Adipocyte (in vitro differentiated cells): ENCODE measurements around the gene FAM3D.
"Not testable (repeated sequence)": the region's sequence is repeated elsewhere in the genome, so short reads cannot be mapped to it uniquely, and the experiment has no call there.

Experiments
- DNase-seq: peaks from one replicate; pipeline ENCODE4 v3.0.0-alpha.2; 2015; ENCODE audit warnings: low read depth
- H3K27me3 ChIP-seq: replicated peaks from 2 replicates; pipeline ENCODE4 v1.7.0; 2013; ENCODE audit warnings: mild to moderate bottlenecking, low read length, moderate library complexity; ENCODE audit not compliant: control insufficient read depth, insufficient read depth
- H3K36me3 ChIP-seq: 2 replicates; pipeline ENCODE4 v1.7.0; 2013; ENCODE audit warnings: low read length, mild to moderate bottlenecking, moderate library complexity; ENCODE audit not compliant: control insufficient read depth, insufficient read depth, severe bottlenecking
- H3K4me1 ChIP-seq: 2 replicates; pipeline ENCODE4 v1.7.0; 2013; ENCODE audit warnings: mild to moderate bottlenecking, low read length, moderate library complexity; ENCODE audit not compliant: control insufficient read depth, insufficient read depth
- H3K4me3 ChIP-seq: 2 replicates; pipeline ENCODE4 v1.7.0; 2013; ENCODE audit warnings: mild to moderate bottlenecking, low read length, moderate library complexity
- H3K9ac ChIP-seq: 2 replicates; pipeline ENCODE4 v1.7.0; 2013; ENCODE audit warnings: mild to moderate bottlenecking, low read length, moderate library complexity
- H3K9me3 ChIP-seq: 2 replicates; pipeline ENCODE4 v1.7.0; 2013; ENCODE audit warnings: mild to moderate bottlenecking, low read length, moderate library complexity; ENCODE audit not compliant: control insufficient read depth

Gene FAM3D

GRCh38 chr3:58666683-58667082 lies at the start of gene FAM3D:
Gene FAM3D (minus strand): TSS chr3:58666774. CDS start chr3:58655563, 11,211 bp downstream.
- Histone ChIP-seq H3K4me3 (no peak within 1 kb of the TSS), H3K9ac (no peak within 1 kb of the TSS), H3K4me1 (no peaks in the 10 kb centered on the region), H3K36me3 (no peaks in the 10 kb centered on the region), H3K27me3 (peaks cover 18% of the 10 kb centered on the region), H3K9me3 (no peaks in the 10 kb centered on the region)
- DNase-seq, result no peak

GRCh38 chr3:58713715-58714401 lies 47.3 kb upstream of the FAM3D start:
- Histone ChIP-seq H3K36me3 (no peaks in the 10 kb centered on the region), H3K4me3 (no peak overlapping the region), H3K4me1 (no peaks in the 10 kb centered on the region), H3K9me3 (peaks cover 9% of the 10 kb centered on the region), H3K27me3 (no peaks in the 10 kb centered on the region), H3K9ac (no peak overlapping the region)
- DNase-seq, result no peak

DNA sequence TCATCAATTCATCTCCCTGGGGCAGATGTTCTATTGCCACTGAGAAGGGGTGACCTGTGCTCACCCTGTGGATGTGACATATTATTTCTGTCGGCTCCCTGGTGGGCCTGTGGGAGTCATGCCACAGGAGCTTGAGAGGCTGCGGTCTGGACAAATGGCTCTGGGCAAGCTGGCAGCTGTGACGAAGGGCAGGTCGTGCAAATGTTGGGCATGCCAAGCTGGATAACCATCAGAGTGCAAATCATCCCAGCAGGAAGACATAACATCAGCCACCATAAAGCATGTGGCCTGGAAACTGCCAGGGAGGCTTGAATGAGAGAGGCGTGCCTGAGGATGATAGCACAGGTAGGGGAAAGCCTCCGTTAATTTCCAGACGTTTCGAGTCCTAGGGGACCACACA lies 45.3 kb upstream of the FAM3D start:
- no peak overlapping the region for H3K9ac ChIP-seq
- H3K4me1 ChIP-seq, result no peaks in the 10 kb centered on the region
- H3K27me3 ChIP-seq, result no peaks in the 10 kb centered on the region
- DNase-seq, result no peak
- peaks cover 5% of the 10 kb centered on the region for H3K9me3 ChIP-seq
- no peak overlapping the region for H3K4me3 ChIP-seq
- H3K36me3 ChIP-seq, result no peaks in the 10 kb centered on the region

GRCh38 chr3:58708983-58709382 lies 42.4 kb upstream of the FAM3D start:
- not testable (repeated sequence) for H3K9ac ChIP-seq, H3K9me3 ChIP-seq, H3K4me3 ChIP-seq, DNase-seq, H3K36me3 ChIP-seq, H3K4me1 ChIP-seq, H3K27me3 ChIP-seq

- H3K9me3 ChIP-seq, result no peaks in the 10 kb centered on the region
- no peaks in the 10 kb centered on the region for H3K36me3 ChIP-seq
- H3K27me3 ChIP-seq, result no peaks in the 10 kb centered on the region
- no peak overlapping the region for H3K4me3 ChIP-seq
- no peak overlapping the region for H3K9ac ChIP-seq
- no peaks in the 10 kb centered on the region for H3K4me1 ChIP-seq
- DNase-seq, result no peak
These were observed 41.7 kb upstream of the FAM3D start for GRCh38 chr3:58708116-58708791.

- H3K36me3 ChIP-seq, result no peaks in the 10 kb centered on the region
- DNase-seq, result no peak
- H3K4me3 ChIP-seq, result no peak overlapping the region
- H3K27me3 ChIP-seq, result no peaks in the 10 kb centered on the region
- no peaks in the 10 kb centered on the region for H3K9me3 ChIP-seq
- H3K4me1 ChIP-seq, result no peaks in the 10 kb centered on the region
- H3K9ac ChIP-seq, result no peak overlapping the region
These were observed 40.9 kb upstream of the FAM3D start for GRCh38 chr3:58707390-58707930.

DNA sequence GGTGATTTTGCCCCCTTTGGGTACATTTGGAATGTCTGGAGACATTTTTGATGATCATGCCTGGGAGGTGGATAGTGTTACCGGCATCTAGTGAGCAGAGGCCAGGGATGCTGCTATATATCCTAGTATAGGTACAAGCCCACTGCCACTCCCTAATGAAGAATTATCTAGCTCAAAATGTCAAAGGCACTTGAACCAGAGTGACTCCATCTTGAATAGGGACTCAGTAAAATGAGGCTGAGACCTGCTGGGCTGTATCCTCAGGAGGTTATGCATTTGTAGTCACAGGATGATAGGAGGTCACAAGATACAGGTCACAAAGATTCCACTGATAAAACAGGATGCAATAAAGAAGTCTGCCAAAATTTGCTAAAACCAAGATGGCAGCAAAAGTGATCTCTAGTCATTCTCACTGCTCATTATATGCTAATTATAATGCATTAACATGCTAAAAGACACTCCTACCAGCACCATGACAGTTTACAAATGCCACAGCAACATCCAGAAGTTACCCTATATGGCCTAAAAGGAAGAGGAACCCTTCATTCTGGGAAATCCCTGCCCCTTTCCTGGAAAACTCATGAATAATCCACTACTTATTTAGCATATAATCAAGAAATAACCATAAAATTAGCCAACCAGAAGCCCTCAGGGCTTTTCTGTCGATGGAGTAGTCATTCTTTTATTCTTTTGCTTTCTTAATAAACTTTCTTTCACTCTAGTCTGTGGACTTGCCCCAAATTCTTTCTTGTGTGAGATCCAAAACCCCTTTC lies 40.0 kb upstream of the FAM3D start:
- DNase-seq, result no peak
- Histone ChIP-seq H3K4me1 (no peaks in the 10 kb centered on the region), H3K9me3 (no peaks in the 10 kb centered on the region), H3K9ac (no peak overlapping the region), H3K36me3 (no peaks in the 10 kb centered on the region), H3K4me3 (no peak overlapping the region), H3K27me3 (no peaks in the 10 kb centered on the region)

DNA sequence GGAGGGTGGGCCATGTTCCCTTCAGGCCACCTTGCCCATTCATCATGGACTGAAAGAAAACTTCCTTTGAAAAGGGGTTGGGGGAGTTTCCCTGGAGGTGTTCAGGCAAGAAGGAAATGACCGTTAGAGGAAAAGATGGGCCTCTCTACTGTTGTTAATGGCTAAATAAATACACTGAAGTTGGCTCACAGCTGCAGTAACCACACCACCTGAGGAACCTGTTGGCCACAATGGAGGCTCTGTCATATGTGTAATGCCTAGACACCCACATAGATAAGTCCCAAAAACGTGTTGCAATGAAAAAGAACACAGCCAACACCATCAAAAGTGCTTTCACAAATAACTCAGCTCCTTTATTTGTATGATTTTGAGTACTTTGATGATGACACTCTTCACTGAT lies 38.2 kb upstream of the FAM3D start:
- Histone ChIP-seq H3K9ac (no peak overlapping the region), H3K4me3 (no peak overlapping the region), H3K36me3 (no peaks in the 10 kb centered on the region)

DNA sequence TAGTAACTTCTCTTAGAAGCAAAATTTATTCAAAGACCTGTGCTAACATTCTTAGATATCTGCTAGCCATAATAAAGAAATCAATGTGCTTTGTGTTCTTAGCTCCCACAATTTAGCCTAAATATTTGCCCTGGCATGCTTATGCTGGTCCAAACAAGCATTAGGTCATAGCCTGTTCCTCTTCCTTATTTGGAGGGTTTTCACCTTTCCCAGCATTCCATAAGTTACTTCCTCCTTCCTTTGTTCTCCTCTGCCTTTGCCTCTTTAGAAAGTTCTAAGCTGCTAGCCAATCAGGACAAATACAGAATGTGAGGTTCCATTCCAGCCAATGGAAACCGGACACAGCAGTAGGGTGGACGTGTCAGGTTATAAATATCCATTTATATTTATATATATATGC lies 37.7 kb upstream of the FAM3D start:
- H3K4me1 ChIP-seq, H3K4me3 ChIP-seq, H3K9me3 ChIP-seq, DNase-seq, H3K9ac ChIP-seq, H3K27me3 ChIP-seq, H3K36me3 ChIP-seq: not testable (repeated sequence)

More for the DNA sequence above, 38.2 kb upstream of the FAM3D start:
- DNase-seq, result no peak
- Histone ChIP-seq H3K27me3 (no peaks in the 10 kb centered on the region), H3K9me3 (no peaks in the 10 kb centered on the region), H3K4me1 (no peaks in the 10 kb centered on the region)

- H3K4me1 ChIP-seq, result no peaks in the 10 kb centered on the region
- H3K4me3 ChIP-seq, result no peak overlapping the region
- peaks cover 3% of the 10 kb centered on the region for H3K9me3 ChIP-seq
- no peaks in the 10 kb centered on the region for H3K36me3 ChIP-seq
- H3K9ac ChIP-seq, result no peak overlapping the region
- DNase-seq, result no peak
- H3K27me3 ChIP-seq, result no peaks in the 10 kb centered on the region
These were observed 31.7 kb upstream of the FAM3D start for GRCh38 chr3:58698246-58698645.

DNA sequence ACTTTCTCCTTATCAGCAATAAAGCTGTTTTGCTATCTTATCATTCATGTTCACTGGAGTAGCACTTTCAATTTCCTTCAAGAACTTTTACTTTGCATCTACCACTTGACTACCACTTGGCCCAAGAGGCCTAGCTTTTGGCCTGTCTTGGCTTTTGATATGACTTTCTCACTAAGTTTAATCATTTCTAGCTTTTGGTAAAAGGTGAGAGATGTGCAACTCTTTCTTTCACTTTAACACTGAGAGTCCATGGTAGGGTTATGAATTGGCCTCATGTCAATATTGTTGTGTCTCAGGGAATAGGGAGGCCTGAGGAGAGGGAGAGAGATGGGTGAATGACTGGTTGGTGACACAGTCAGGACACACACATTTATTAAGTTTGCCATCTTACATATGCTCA lies 31.0 kb upstream of the FAM3D start:
- peaks cover 3% of the 10 kb centered on the region for H3K9me3 ChIP-seq
- no peak overlapping the region for H3K4me3 ChIP-seq
- no peaks in the 10 kb centered on the region for H3K36me3 ChIP-seq
- no peak for DNase-seq
- no peak overlapping the region for H3K9ac ChIP-seq
- H3K4me1 ChIP-seq, result no peaks in the 10 kb centered on the region
- no peaks in the 10 kb centered on the region for H3K27me3 ChIP-seq
